HFFc6 (cell line): ENCODE measurements around the gene IFNA6. TPM values are rescaled to one million over a fixed set of nuclear protein-coding genes. Genes with fewer than 3 reads are reported as not detected.

Experiments used
- DNase-seq: peaks from one replicate; pipeline ENCODE4 v3.0.0-alpha.2; 2018
- H3K27ac Mint-ChIP-seq: 2 replicates; pipeline ENCODE4 v1.8.0; 2020; ENCODE audit warnings: mild to moderate bottlenecking, mixed read lengths
- H3K27me3 Mint-ChIP-seq: 2 replicates; pipeline ENCODE4 v1.8.0; 2021; ENCODE audit warnings: mild to moderate bottlenecking, moderate library complexity, mixed read lengths; ENCODE audit not compliant: insufficient read depth
- H3K36me3 Mint-ChIP-seq: 2 replicates; pipeline ENCODE4 v1.8.0; 2021; ENCODE audit warnings: low read depth, mixed read lengths
- H3K4me1 Mint-ChIP-seq: 2 replicates; pipeline ENCODE4 v1.8.0; 2020; ENCODE audit warnings: low read depth, mixed read lengths
- H3K4me3 Mint-ChIP-seq: 2 replicates; pipeline ENCODE4 v1.8.0; 2020; ENCODE audit warnings: mild to moderate bottlenecking, moderate library complexity, mixed read lengths
- H3K9me3 Mint-ChIP-seq: 2 replicates; pipeline ENCODE4 v1.8.0; 2020; ENCODE audit warnings: mild to moderate bottlenecking, mixed read lengths
- long read RNA-seq: library from polyadenylated mRNA; unstranded; transcript quantifications from one replicate; pipeline ENCODE4 v2.0.0, GENCODE V29; 2019
- total RNA-seq, 6 experiments: library from RNA; stranded (reverse); fragmentation: NEBNext Ultra II Directional; extraction: Animal tissue kit (Norgen Biotek cat#: 25700); gene quantifications; 2 replicates in 1 of 6; 3 replicates in 5 of 6; pipeline ENCODE4 v1.2.3, GENCODE V29; 2021
- TF ChIP-seq, protein P1 (sequence below): fragments of 200-600 bp; sonication (generic); IDR thresholded peaks from 2 replicates; pipeline ENCODE4 v1.5.0; 2021; ENCODE audit warnings: antibody characterized with exemption, mild to moderate bottlenecking

Gene IFNA6
- not detected for total RNA-seq
- long read RNA-seq = 0 reads

DNA sequence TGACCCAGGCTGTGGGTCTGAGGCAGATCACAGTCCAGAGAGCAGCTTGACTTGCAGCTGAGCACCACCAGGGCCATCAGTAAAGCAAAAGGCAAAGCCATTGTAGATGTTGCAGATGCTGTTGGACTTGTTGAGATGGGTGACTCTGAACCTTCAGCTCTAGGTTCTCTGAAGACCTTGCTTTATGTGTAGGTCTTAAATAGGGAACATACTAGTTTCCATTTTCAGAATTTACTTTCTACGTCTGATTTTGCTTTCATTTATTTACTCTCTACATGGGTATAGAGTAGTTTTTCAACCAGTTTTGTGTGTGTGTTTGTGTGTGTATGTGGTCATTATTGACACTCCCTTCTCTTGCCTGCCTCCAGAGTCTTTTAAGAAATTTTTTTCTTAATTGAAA lies at the start of gene IFNA6:
Gene IFNA6 (minus strand): TSS at position 101 of the 400 bp plus-strand sequence. CDS start 0 bp downstream, at position 101.
- no peak for DNase-seq
- Mint-ChIP-seq H3K4me1 (no peaks in the 10 kb centered on the region), H3K27me3 (peaks cover 26% of the 10 kb centered on the region), H3K4me3 (no peak within 1 kb of the TSS), H3K36me3 (no peaks in the 10 kb centered on the region), H3K27ac (no peak within 1 kb of the TSS), H3K9me3 (peaks cover 5% of the 10 kb centered on the region)
- TF ChIP-seq, protein P1, sequence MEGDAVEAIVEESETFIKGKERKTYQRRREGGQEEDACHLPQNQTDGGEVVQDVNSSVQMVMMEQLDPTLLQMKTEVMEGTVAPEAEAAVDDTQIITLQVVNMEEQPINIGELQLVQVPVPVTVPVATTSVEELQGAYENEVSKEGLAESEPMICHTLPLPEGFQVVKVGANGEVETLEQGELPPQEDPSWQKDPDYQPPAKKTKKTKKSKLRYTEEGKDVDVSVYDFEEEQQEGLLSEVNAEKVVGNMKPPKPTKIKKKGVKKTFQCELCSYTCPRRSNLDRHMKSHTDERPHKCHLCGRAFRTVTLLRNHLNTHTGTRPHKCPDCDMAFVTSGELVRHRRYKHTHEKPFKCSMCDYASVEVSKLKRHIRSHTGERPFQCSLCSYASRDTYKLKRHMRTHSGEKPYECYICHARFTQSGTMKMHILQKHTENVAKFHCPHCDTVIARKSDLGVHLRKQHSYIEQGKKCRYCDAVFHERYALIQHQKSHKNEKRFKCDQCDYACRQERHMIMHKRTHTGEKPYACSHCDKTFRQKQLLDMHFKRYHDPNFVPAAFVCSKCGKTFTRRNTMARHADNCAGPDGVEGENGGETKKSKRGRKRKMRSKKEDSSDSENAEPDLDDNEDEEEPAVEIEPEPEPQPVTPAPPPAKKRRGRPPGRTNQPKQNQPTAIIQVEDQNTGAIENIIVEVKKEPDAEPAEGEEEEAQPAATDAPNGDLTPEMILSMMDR = no peak

GRCh38 chr9:21399956-21400355 lies 49.3 kb upstream of the IFNA6 start:
- peaks cover 41% of the 10 kb centered on the region for H3K27me3 Mint-ChIP-seq
- no peak overlapping the region for H3K27ac Mint-ChIP-seq
- no peaks in the 10 kb centered on the region for H3K9me3 Mint-ChIP-seq
- no peak for DNase-seq
- H3K36me3 Mint-ChIP-seq = no peaks in the 10 kb centered on the region
- TF ChIP-seq, protein P1 = no peak
- H3K4me3 Mint-ChIP-seq = no peak overlapping the region
- H3K4me1 Mint-ChIP-seq = peaks cover 21% of the 10 kb centered on the region

GRCh38 chr9:21398955-21399489 lies 48.3 kb upstream of the IFNA6 start:
- H3K27ac Mint-ChIP-seq = no peak overlapping the region
- TF ChIP-seq, protein P1 = no peak
- no peak for DNase-seq
- H3K9me3 Mint-ChIP-seq = no peaks in the 10 kb centered on the region
- H3K4me3 Mint-ChIP-seq = no peak overlapping the region
- H3K36me3 Mint-ChIP-seq = no peaks in the 10 kb centered on the region
- H3K4me1 Mint-ChIP-seq = peaks cover 21% of the 10 kb centered on the region
- H3K27me3 Mint-ChIP-seq = peaks cover 41% of the 10 kb centered on the region

DNA sequence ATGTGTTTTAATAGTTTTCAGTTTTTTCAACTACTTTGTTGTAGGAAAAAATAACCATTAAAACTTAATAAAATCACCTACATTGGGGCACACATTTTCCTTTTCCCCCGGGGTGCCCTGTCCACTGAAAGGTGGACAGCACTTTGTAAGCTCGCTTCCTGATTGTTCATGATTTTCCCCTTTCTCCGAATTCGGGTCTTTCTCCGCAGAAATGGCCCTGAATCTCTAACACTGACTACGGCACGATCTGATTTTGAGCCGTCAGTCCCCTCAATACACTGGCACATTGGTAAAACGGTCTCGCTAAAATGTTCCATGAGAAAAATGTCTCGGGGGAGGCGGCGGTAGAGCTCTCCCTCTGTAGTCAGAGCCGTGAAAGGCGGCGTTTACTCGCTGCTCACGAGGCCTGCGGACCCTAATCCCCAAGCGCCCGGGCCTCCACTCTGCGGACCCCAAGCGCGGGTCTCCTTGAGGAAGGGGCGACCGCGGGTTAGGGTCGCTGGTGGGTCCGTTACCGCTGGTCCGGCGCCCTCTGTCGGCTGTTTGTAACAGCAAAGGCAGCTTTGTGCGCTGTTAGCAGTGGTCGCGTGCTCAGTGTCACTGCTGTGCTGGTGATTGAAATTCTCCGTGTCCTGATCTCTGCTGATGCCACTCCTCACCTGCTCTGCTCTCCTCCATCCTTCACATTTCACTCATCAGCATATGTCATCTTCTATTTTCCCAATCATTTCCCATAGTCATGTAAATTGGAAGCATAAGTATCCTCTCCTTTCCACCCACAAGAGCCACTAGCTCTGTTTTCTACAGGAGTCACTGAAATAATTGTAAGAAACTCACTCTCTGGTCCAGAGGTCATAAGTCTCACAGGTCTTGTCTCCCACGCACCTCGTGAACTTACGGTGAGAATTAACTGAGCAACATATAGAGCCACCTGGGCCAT lies 45.4 kb upstream of the IFNA6 start:
- no peaks in the 10 kb centered on the region for H3K9me3 Mint-ChIP-seq
- DNase-seq = no peak
- H3K4me3 Mint-ChIP-seq = peak overlapping the region; percentile 69
- H3K4me1 Mint-ChIP-seq = peaks cover 11% of the 10 kb centered on the region
- H3K27ac Mint-ChIP-seq = no peak overlapping the region
- TF ChIP-seq, protein P1 = peak; percentile 89
- no peaks in the 10 kb centered on the region for H3K36me3 Mint-ChIP-seq
- H3K27me3 Mint-ChIP-seq = peaks cover 45% of the 10 kb centered on the region

- Mint-ChIP-seq H3K27me3 (peaks cover 43% of the 10 kb centered on the region), H3K4me3 (no peak overlapping the region), H3K27ac (no peak overlapping the region), H3K36me3 (no peaks in the 10 kb centered on the region), H3K4me1 (peaks cover 11% of the 10 kb centered on the region), H3K9me3 (no peaks in the 10 kb centered on the region)
- TF ChIP-seq, protein P1 = peak; percentile 70
- DNase-seq = peak; percentile 50
Observed at GRCh38 chr9:21392270-21392669, 41.6 kb upstream of the IFNA6 start.
